Activated CD4-positive, CD25-positive, alpha-beta regulatory T cell (primary cell): Measurements from ENCODE around the gene PIGT.

Experiments used
- DNase-seq, 4 experiments: peaks; one replicate each; lab custom pipeline; 2025; lab: John Stamatoyannopoulos, UW

The PIGT gene

GRCh38 chr20:45400346-45401031 is 15.5 kb upstream of the PIGT start:
- no peak for DNase-seq

DNA sequence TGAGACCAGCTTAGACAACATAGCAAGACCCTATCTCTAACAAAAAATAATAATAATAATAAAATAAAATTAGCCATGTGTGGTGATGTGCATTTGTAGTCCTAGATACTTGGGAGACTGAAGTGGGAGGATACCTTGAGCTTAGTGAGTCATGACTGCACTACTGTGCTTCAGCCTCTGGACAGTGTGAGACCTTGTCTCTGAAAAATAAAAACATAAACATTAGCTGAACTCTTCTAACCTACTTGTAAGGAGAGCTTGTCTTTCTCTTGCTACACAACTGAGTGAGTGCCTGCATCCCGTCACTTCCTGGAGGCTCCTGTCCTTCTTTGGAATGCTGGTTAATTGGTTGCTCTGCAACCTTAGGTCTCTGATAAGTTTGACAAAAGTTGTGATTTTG is 13.0 kb upstream of the PIGT start:
- DNase-seq, result no peak

DNA sequence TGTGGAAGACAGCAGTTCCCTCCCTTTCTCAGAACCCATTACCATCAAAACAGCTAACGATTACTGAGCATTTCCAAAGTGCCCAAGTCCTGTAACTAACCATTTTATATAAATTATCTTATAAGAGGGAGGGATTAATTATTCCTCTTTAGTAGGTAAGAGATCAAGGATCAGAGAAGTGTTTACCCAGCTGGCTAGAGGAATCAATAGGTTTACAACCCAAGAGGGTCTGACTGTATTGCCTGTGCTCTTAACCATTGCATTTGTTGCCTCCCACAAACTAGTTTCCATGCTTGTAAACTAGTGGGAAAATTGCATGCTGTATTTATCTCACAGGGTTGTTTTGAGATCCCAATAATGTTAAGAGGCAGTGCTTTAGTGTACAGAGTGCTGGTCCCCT is 11.5 kb upstream of the PIGT start:
- DNase-seq, result no peak

- no peak for DNase-seq
Observed at GRCh38 chr20:45405571-45406259, 10.2 kb upstream of the PIGT start.

GRCh38 chr20:45406260-45407066 is 9.5 kb upstream of the PIGT start:
- peak in 3 of 4 experiments; percentile 12 to 29 (median 13) for DNase-seq

- no peak for DNase-seq
Observed at GRCh38 chr20:45407067-45407745, 8.7 kb upstream of the PIGT start.

DNA sequence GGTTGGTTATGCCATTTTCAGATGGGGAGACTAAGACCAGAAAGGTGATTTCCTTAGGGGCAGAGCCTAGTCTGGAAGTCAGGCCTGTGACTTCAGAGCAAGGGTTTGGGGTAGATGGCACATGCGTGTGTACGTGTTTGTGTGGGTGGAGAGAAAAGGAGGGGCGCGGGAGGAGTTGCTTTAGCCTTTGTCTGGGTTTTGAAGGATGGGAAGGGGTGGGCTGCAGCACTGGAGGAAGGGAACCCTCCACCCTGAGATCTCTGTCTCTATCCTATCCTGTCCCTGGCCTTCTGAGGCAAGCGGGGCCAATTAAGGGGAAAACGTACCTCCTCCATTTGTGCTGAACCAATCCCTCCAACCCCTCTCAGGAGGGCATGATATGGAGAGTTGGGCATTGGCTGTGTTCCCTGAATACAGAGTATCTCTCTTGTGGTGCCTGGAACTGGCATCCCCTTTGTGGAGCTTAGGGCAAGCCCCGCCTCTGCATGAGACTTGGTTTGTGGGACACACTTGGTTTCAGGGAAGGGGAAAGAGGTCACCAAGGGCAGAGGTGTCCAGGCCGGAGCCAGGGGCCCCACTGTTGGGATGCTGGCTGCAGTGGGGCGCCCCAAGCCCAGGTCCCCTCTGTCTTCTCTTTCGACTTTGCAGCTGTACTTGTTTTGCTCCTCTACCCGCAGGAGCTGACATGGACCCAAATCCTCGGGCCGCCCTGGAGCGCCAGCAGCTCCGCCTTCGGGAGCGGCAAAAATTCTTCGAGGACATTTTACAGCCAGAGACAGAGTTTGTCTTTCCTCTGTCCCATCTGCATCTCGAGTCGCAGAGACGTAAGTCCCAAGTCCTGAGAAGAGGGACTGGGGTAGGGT is 7.9 kb upstream of the PIGT start, which contains the start of gene DBNDD2:
TSS of gene DBNDD2 (plus strand) at position 507 of the 863 bp plus-strand sequence. CDS start at position 686, 179 bp downstream.
- no peak for DNase-seq

GRCh38 chr20:45408646-45409213 is 7.2 kb upstream of the PIGT start:
- no peak for DNase-seq

DNA sequence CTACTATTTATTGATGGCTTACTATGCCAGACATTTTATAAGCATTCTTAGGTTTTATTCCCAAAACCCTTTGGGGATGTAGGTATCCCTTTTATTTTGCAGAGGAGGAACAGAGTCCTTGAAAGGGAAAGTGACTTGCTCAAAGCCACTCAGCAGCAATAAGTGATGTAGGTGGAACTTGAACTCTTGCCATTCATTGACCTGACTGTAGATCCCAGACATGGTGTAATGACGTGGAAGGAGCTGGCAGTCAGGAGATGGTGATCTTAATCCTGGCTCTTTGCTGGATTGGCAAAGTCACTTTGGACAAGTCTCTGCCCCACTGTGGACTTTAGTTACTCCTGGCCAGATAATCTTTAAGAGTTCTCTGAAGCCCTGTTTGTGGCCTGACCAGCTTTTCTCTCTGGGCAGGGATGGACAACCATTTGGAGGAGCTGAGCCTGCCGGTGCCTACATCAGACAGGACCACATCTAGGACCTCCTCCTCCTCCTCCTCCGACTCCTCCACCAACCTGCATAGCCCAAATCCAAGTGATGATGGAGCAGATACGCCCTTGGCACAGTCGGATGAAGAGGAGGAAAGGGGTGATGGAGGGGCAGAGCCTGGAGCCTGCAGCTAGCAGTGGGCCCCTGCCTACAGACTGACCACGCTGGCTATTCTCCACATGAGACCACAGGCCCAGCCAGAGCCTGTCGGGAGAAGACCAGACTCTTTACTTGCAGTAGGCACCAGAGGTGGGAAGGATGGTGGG is 6.2 kb upstream of the PIGT start:
- DNase-seq, result no peak

DNA sequence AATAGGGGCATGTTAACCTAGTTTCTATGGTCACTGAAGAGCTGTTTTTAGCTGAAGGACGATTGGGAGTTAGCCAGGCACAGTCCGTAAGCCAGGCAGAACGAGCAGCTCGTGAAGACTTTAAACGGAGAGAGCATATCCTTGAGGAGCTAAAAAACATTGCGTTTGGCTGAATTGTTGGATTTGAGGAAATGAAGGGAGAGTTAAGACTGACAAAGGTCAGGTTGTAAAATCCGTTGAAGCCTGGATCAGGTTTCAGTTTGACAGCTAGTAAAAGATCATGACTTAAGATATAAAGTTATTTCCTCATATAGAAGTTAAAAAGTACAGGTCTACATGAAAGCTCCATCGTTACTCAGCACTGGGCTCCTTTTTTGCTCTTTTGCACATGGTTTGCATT is 5.1 kb upstream of the PIGT start:
- no peak for DNase-seq

DNA sequence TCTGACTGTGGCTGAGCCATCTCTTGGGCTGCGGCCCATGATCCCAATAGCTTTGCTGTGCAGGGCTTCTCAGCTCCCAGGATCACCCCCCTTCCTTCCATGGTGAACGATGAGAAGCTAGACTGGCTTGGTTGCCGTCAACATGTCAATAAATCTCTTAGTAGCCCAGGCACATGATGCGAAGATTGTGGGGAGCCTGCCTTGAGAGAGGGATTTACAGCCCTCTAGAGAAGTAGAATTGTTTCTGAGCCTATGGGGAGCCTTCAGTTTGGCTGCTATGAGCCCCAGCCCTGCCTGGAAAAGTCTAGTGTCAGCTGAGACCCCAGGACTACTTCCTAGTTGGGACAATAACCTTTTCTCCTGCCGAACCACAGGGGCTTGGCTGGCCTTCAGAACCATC is 3.3 kb upstream of the PIGT start:
- no peak for DNase-seq

- no peak for DNase-seq
Observed at GRCh38 chr20:45413479-45413878, 2.5 kb upstream of the PIGT start.

DNA sequence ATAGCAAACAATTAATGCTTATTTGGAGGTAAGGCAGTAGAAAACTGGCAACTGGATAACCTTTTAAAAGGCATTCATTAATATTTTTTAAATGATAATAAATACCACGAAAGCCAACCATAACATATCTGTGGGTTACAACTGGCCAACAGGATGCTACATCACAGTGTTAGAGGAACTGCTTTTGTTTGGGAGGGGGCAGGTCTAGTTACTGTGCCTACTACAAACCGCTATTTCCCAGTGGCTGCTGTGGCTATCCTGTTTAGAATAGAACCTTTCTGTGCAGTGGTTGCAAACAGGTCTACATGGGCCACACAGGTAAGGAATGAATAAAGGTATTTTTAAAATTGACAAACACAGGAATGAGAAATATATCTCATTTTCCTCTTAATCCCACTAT is 976 bp downstream of the PIGT start:
- DNase-seq, result no peak

GRCh38 chr20:45419188-45420091 is 3.5 kb downstream of the PIGT start:
- DNase-seq, result no peak

- no peak for DNase-seq
Observed at GRCh38 chr20:45420125-45420524, 4.2 kb downstream of the PIGT start.

GRCh38 chr20:45423700-45424099 is 7.8 kb downstream of the PIGT start:
- DNase-seq, result no peak

DNA sequence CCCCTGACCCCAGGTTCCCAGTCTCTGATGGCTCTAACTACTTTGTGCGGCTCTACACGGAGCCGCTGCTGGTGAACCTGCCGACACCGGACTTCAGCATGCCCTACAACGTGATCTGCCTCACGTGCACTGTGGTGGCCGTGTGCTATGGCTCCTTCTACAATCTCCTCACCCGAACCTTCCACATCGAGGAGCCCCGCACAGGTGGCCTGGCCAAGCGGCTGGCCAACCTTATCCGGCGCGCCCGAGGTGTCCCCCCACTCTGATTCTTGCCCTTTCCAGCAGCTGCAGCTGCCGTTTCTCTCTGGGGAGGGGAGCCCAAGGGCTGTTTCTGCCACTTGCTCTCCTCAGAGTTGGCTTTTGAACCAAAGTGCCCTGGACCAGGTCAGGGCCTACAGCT is 9.6 kb downstream of the PIGT start:
- DNase-seq, result no peak

DNA sequence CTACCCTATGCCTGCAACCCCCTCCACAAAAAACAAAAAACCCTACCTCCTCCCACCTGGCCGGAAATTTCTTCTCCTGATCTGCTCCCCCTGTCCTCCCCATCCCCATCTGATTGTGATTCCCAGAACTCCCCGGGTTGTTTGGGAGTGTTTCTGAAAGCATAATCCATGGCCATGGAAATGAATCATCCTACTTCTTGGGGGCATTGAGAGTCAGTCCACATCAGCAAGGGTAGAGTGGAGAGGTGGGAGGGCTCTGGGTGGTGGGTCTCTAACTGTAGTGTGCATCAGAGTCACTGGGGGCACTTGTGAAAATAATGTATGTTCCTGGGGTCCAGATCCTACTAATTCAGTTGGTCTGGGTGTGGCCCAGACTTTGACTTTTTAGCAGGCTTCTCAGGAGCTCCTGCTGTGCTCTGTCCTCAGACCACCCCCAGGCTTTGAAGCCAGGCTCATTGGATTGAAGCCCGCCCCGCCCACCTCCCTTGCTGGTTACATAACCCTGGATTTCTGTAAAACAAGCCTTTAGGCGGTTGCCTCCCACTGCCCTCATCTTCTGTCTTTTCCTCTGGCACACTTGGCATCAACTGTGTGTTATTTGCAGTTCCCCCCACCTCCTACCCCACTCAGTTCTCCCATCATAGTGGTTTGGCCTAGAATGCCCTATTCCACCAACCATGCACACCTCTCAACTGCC is 10.5 kb downstream of the PIGT start:
- no peak for DNase-seq
